HG02884 (cell line): ENCODE measurements around the gene ADCYAP1.

Experiments used
- ATAC-seq: cut with Tn5 transposase; IDR thresholded peaks from one replicate; pipeline ENCODE4 v1.9.1; 2021; ENCODE audit warnings: mild to moderate bottlenecking, moderate library complexity; ENCODE audit not compliant: unreplicated experiment

Gene ADCYAP1

GRCh38 chr18:908758-909724 lies 4.4 kb downstream of the ADCYAP1 start:
- no peak for ATAC-seq

GRCh38 chr18:910247-910646 lies 5.6 kb downstream of the ADCYAP1 start:
- no peak for ATAC-seq

- no peak for ATAC-seq
Measured at GRCh38 chr18:911025-911424, 6.4 kb downstream of the ADCYAP1 start.

GRCh38 chr18:911486-911885 lies 6.8 kb downstream of the ADCYAP1 start:
- no peak for ATAC-seq

GRCh38 chr18:916562-916961 lies 11.9 kb downstream of the ADCYAP1 start:
- no peak for ATAC-seq

- ATAC-seq: no peak
Measured at GRCh38 chr18:919078-919477, 14.4 kb downstream of the ADCYAP1 start.

- ATAC-seq: no peak
Measured at GRCh38 chr18:923144-923866, 18.6 kb downstream of the ADCYAP1 start.

- no peak for ATAC-seq
Measured at GRCh38 chr18:924987-925386, 20.3 kb downstream of the ADCYAP1 start.

GRCh38 chr18:926946-927345 lies 22.3 kb downstream of the ADCYAP1 start:
- ATAC-seq: no peak

GRCh38 chr18:933082-933481 lies 28.4 kb downstream of the ADCYAP1 start:
- ATAC-seq: no peak

- no peak for ATAC-seq
Measured at GRCh38 chr18:934518-935133, 30.0 kb downstream of the ADCYAP1 start.

GRCh38 chr18:936941-937340 lies 32.3 kb downstream of the ADCYAP1 start:
- no peak for ATAC-seq

GRCh38 chr18:939166-939565 lies 34.5 kb downstream of the ADCYAP1 start:
- no peak for ATAC-seq

GRCh38 chr18:939958-940357 lies 35.3 kb downstream of the ADCYAP1 start:
- no peak for ATAC-seq

GRCh38 chr18:941331-941730 lies 36.7 kb downstream of the ADCYAP1 start:
- ATAC-seq: no peak

- ATAC-seq: no peak
Measured at GRCh38 chr18:944440-944839, 39.8 kb downstream of the ADCYAP1 start.

- ATAC-seq: no peak
Measured at GRCh38 chr18:949724-950631, 45.3 kb downstream of the ADCYAP1 start.

- ATAC-seq: no peak
Measured at GRCh38 chr18:950882-951495, 46.3 kb downstream of the ADCYAP1 start.

- ATAC-seq: no peak
Measured at GRCh38 chr18:955384-956066, 50.9 kb downstream of the ADCYAP1 start.

- ATAC-seq: no peak
Measured at GRCh38 chr18:957829-958228, 53.2 kb downstream of the ADCYAP1 start.
